ENCODE data around the gene KCNQ5.

GRCh38 chr6:72589096-72589495 lies 32.8 kb upstream of the KCNQ5 start:
- TF ChIP-seq REST (IDR thresholded peaks at IDR 0.05; ENCODE audit: insufficient read depth in 1 of 2, low read depth in 2 of 2, low read length in 1 of 2) (no peak), POLR2AphosphoS5 (IDR thresholded peaks at IDR 0.05; ENCODE audit: low read depth, low read length) (no peak)
- TF ChIP-seq, protein P1, sequence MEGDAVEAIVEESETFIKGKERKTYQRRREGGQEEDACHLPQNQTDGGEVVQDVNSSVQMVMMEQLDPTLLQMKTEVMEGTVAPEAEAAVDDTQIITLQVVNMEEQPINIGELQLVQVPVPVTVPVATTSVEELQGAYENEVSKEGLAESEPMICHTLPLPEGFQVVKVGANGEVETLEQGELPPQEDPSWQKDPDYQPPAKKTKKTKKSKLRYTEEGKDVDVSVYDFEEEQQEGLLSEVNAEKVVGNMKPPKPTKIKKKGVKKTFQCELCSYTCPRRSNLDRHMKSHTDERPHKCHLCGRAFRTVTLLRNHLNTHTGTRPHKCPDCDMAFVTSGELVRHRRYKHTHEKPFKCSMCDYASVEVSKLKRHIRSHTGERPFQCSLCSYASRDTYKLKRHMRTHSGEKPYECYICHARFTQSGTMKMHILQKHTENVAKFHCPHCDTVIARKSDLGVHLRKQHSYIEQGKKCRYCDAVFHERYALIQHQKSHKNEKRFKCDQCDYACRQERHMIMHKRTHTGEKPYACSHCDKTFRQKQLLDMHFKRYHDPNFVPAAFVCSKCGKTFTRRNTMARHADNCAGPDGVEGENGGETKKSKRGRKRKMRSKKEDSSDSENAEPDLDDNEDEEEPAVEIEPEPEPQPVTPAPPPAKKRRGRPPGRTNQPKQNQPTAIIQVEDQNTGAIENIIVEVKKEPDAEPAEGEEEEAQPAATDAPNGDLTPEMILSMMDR (IDR thresholded peaks at IDR 0.05): no peak

All from Panc1 (cell line).